HepG2 (cell line): ENCODE measurements around the gene TBC1D16. TPM values are rescaled to one million over a fixed set of nuclear protein-coding genes. Genes with fewer than 3 reads are reported as not detected.

ENCODE experiments used
- ATAC-seq: fragments of 200-7000 bp; cut with Tn5 transposase; 3 replicates; pipeline ENCODE4 v1.9.1; 2020; ENCODE audit warnings: mild to moderate bottlenecking, moderate library complexity
- BruUV-seq: library from RNA; stranded (reverse); fragments of 400-500 nt; replicated peaks from 2 replicates; lab custom pipeline; 2021; lab: Mats Ljungman, UMichigan
- CTCF ChIA-PET: fragments of 300-600 bp; formaldehyde crosslinking; extraction: SDS; loops from one replicate; lab custom pipeline; 2021; ENCODE audit warnings: low total read pairs, inconsistent platforms, low intra/inter-chr PET ratio; lab: Yijun Ruan, JAX
- POLR2A ChIA-PET: fragments of 350-600 bp; sonication (Branson Sonifier 250); formaldehyde crosslinking; loops from one replicate; lab custom pipeline; 2020; ENCODE audit warnings: antibody characterized with exemption, inconsistent platforms; lab: Yijun Ruan, JAX
- DNase-seq: peaks from one replicate; pipeline ENCODE4 v3.0.0-alpha.2; 2015; ENCODE audit warnings: low spot score
- FAIRE-seq: peaks from 3 replicates; lab custom pipeline; 2011; peaks lifted over from hg19 to GRCh38; lab: Jason Lieb, UNC
- H2AFZ ChIP-seq: one replicate; pipeline ENCODE4 v1.6.1; 2011; ENCODE audit warnings: low read length, inconsistent platforms
- H3K27ac ChIP-seq: fragments of 300-600 bp; 3 replicates; pipeline ENCODE4 v1.8.0; 2011; ENCODE audit warnings: mixed run types, mild to moderate bottlenecking, mixed read lengths, low read length, inconsistent platforms; ENCODE audit not compliant: insufficient read depth; ENCODE audit errors: extremely low read length
- H3K27me3 ChIP-seq, 2 experiments: fragments of 200-600 bp in 1 of 2; 2 replicates in 1 of 2; 3 replicates in 1 of 2; pipeline versions ENCODE4 v1.6.0 to v1.8.0; 2011; ENCODE audit warnings: low read length in 2 of 2, mild to moderate bottlenecking in 2 of 2, moderate library complexity in 2 of 2, inconsistent platforms in 1 of 2; ENCODE audit not compliant: insufficient read depth in 2 of 2, control insufficient read depth in 1 of 2
- H3K36me3 ChIP-seq, 2 experiments: fragments of 200-600 bp in 1 of 2; replicated peaks in 1 of 2; 2 replicates in 1 of 2; 3 replicates in 1 of 2; pipeline versions ENCODE4 v1.5.1 to v1.8.0; 2011; ENCODE audit warnings: low read length in 2 of 2, inconsistent platforms in 1 of 2; ENCODE audit not compliant: insufficient read depth in 2 of 2, control insufficient read depth in 1 of 2
- H3K4me1 ChIP-seq: 2 replicates; pipeline ENCODE4 v1.5.1; 2012; ENCODE audit warnings: low read length, inconsistent platforms; ENCODE audit not compliant: insufficient read depth
- H3K4me2 ChIP-seq: 2 replicates; pipeline ENCODE4 v1.6.0; 2011; ENCODE audit warnings: low read depth, low read length, inconsistent platforms
- H3K4me3 ChIP-seq, 3 experiments: fragments of 200-600 bp in 1 of 3; sonication (generic), shearing (Covaris generic) in 1 of 3; replicated peaks in 1 of 3; 2 replicates each; pipeline ENCODE4 v1.5.1; 2011 to 2016; ENCODE audit warnings: low read length in 3 of 3, inconsistent platforms in 2 of 3, low read depth in 2 of 3, mild to moderate bottlenecking in 2 of 3, control low read depth in 1 of 3, mixed read lengths in 1 of 3; ENCODE audit not compliant: insufficient read depth in 1 of 3
- H3K79me2 ChIP-seq: one replicate; pipeline ENCODE4 v1.6.1; 2011; ENCODE audit warnings: low read length, inconsistent platforms; ENCODE audit not compliant: insufficient read depth
- H3K9ac ChIP-seq: 2 replicates; pipeline ENCODE4 v1.6.0; 2011; ENCODE audit warnings: mild to moderate bottlenecking, low read depth, low read length, inconsistent platforms; ENCODE audit not compliant: insufficient read depth
- H3K9me3 ChIP-seq: 2 replicates; pipeline ENCODE4 v1.5.1; 2012; ENCODE audit warnings: mild to moderate bottlenecking, low read length
- H4K20me1 ChIP-seq: 2 replicates; pipeline ENCODE4 v1.6.0; 2011; ENCODE audit warnings: inconsistent platforms, mild to moderate bottlenecking, low read length, moderate library complexity; ENCODE audit not compliant: insufficient read depth
- CBX5 ChIP-seq: sonication (generic); formaldehyde crosslinking; IDR thresholded peaks from 2 replicates; pipeline ENCODE4 v1.4.0; 2020; ENCODE audit warnings: missing genetic modification reagents, borderline replicate concordance
- FOXO1 ChIP-seq: sonication (generic); formaldehyde crosslinking; IDR thresholded peaks from 2 replicates; pipeline ENCODE4 v1.4.0; 2020; ENCODE audit warnings: missing genetic modification reagents
- GFI1 ChIP-seq: sonication (generic); formaldehyde crosslinking; IDR thresholded peaks from 2 replicates; pipeline ENCODE4 v1.5.0; 2020; ENCODE audit warnings: missing genetic modification reagents, mild to moderate bottlenecking, borderline replicate concordance
- HNF4A ChIP-seq: sonication (generic); formaldehyde crosslinking; IDR thresholded peaks from 2 replicates; pipeline ENCODE4 v1.4.0; 2020; ENCODE audit warnings: missing genetic modification reagents
- MIXL1 ChIP-seq: IDR thresholded peaks from 2 replicates; pipeline ENCODE4 v1.6.1; 2016
- MTA1 ChIP-seq: sonication (generic); formaldehyde crosslinking; IDR thresholded peaks from 2 replicates; pipeline ENCODE4 v1.4.0; 2020; ENCODE audit warnings: missing genetic modification reagents, mild to moderate bottlenecking, borderline replicate concordance
- MYC ChIP-seq: sonication (generic); formaldehyde crosslinking; IDR thresholded peaks from 2 replicates; pipeline ENCODE4 v1.9.0; 2021; ENCODE audit warnings: missing genetic modification reagents, borderline replicate concordance
- PITX1 ChIP-seq: sonication (generic); formaldehyde crosslinking; IDR thresholded peaks from 2 replicates; pipeline ENCODE4 v1.5.1; 2020; ENCODE audit warnings: mild to moderate bottlenecking, missing genetic modification reagents
- RXRB ChIP-seq: IDR thresholded peaks from 2 replicates; pipeline ENCODE4 v1.6.1; 2016; ENCODE audit warnings: borderline replicate concordance, missing genetic modification reagents, missing compliant biosample characterization
- SMYD3 ChIP-seq: sonication (generic); formaldehyde crosslinking; IDR thresholded peaks from 2 replicates; pipeline ENCODE4 v1.8.1; 2023; ENCODE audit warnings: mild to moderate bottlenecking, missing genetic modification reagents
- ZNF33B ChIP-seq: sonication (generic); formaldehyde crosslinking; IDR thresholded peaks from 2 replicates; pipeline ENCODE4 v1.5.1; 2020; ENCODE audit warnings: mild to moderate bottlenecking, missing genetic modification reagents
- ZNF547 ChIP-seq: sonication (generic); formaldehyde crosslinking; IDR thresholded peaks from 2 replicates; pipeline ENCODE4 v1.5.1; 2020; ENCODE audit warnings: mild to moderate bottlenecking, missing genetic modification reagents
- ZNF589 ChIP-seq: sonication (generic); formaldehyde crosslinking; conservative IDR thresholded peaks from 2 replicates; pipeline ENCODE4 v1.8.0; 2022; ENCODE audit warnings: mild to moderate bottlenecking, moderate library complexity, missing genetic modification reagents
- ZNF766 ChIP-seq: sonication (generic); formaldehyde crosslinking; IDR thresholded peaks from 2 replicates; pipeline ENCODE4 v1.5.0; 2020; ENCODE audit warnings: missing genetic modification reagents, borderline replicate concordance
- WGBS: methylation state at CpG from one replicate; pipeline ENCODE4 v1.1.6; 2017; ENCODE audit warnings: low lambda C conversion rate; 5-methylcytosine and 5-hydroxymethylcytosine counted together
- in situ Hi-C: cut with HindIII; loops from 2 replicates; pipeline ENCODE4 v1.10.0; 2017; ENCODE audit warnings: low pct_unique_long_range_greater_than_20kb; ENCODE audit not compliant: extremely low pct_ligation_motif_present
- intact Hi-C: fragments of 100-400 bp; cut with micrococcal nuclease; formaldehyde crosslinking; loops from one replicate; pipeline ENCODE4 v1.10.0; 2022; ENCODE audit not compliant: unreplicated experiment
- polyA plus RNA-seq, 8 experiments: library from polyadenylated mRNA; depleted of rRNA in 3 of 8; stranded (reverse) in 7 of 8; unstranded in 1 of 8; fragments of >200 nt; fragmentation: Illumina TruSeq in 4 of 8; extraction: Trizol in 4 of 8; gene quantifications; 2 replicates each; pipeline versions ENCODE4 v1.2.1 to v1.2.3, GENCODE V29; 2011 to 2016; ENCODE audit warnings: low read depth in 4 of 8, missing spikeins in 1 of 8, mixed read lengths in 1 of 8; ENCODE audit not compliant: insufficient read depth in 1 of 8
- total RNA-seq, 5 experiments: library from RNA; depleted of rRNA; stranded (reverse); fragments of >200 nt; fragmentation: Illumina TruSeq; extraction: Trizol; gene quantifications; 2 replicates each; pipeline ENCODE4 v1.2.3, GENCODE V29; 2016; ENCODE audit warnings: low read depth in 1 of 5
- TF ChIP-seq, protein P1 (sequence below): sonication (generic); formaldehyde crosslinking; IDR thresholded peaks from 2 replicates; pipeline ENCODE4 v1.5.1; 2020; ENCODE audit warnings: mild to moderate bottlenecking, missing genetic modification reagents, moderate library complexity
- TF ChIP-seq, protein P2 (sequence below): sonication (generic); formaldehyde crosslinking; IDR thresholded peaks from 2 replicates; pipeline ENCODE4 v1.5.1; 2020; ENCODE audit warnings: missing genetic modification reagents, mild to moderate bottlenecking, borderline replicate concordance
- TF ChIP-seq, protein P3 (sequence below): IDR thresholded peaks from 2 replicates; pipeline ENCODE4 v1.6.1; 2016

TBC1D16 gene
- total and polyA plus RNA-seq, 2 of the 13 experiments (the other 11 are each of a cell fraction or from before 2014, with no cell fraction given): 14.9 to 24.9 TPM

DNA sequence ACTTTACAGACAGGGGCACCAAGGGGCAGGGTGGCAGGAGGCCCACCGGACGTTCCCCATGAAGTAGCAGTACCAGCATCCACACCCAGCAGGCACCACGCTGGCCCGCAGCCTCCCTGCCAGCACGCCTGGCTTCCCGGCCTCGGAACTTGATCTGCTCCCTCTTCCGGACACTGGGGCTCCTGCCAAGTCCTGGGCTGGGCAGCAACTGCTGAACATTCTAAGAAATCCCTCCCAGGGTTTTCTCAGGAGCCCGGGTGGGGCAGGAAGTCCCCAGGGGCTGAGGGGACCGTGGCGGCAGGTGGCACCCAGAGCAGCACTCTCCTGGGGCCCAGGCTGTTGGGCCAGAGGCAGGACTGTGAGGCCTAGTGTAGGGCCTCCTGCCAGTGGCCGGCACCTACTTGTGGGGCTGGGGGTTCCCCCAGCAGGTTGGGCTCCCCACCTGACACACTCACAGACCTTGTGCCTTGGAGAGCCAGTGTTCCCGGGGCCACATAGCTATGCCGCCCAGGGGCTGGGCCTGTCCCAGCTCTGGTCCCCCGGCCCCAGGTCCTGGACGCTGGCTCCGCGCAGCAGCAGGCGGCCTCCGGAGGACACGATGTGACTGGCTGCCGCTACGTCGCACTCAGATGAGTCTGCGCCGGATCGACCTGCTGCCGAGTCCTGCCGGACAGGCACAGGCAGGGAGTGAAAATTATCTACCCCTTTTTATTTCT is 110.3 kb downstream of the TBC1D16 start (continued):
- TF ChIP-seq FOXO1 (CRISPR knock-in tag): no peak
- 0 out of 2 replicates have a peak, but pooled peaks have one; percentile 26 for TF ChIP-seq MYC (CRISPR knock-in tag)
- TF ChIP-seq CBX5: no peak
- no peak for TF ChIP-seq GFI1

DNA sequence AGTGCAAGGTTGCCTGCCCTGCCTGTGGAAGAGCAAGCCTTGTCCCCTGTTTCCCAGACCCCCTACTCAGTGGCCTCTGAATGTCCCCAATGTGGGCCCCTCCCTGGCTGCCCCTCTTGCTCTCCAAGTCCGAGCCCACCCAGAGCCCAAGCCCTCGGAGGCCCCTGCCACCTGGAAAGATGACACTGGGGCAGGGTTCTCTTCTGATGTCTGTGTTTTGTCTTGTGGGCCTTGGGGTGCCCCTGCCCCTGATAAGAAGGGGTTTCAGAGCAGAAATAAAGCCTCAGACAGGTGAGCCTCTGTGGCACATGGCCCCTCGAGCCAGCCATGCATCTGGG is 111.1 kb downstream of the TBC1D16 start:
- peaks cover 73% of the 10 kb centered on the region for H3K4me1 ChIP-seq
- no peak overlapping the region for H3K9ac ChIP-seq
- 96% methylated on average over 3 of the region's 3 CpGs for WGBS
- no peaks in the 10 kb centered on the region for H3K79me2 ChIP-seq
- no peak overlapping the region for H3K4me2 ChIP-seq
- peaks cover 3 to 8% of the 10 kb centered on the region in 2 experiments; a peak in 3 of 5 replicates for H3K27me3 ChIP-seq
- no peaks in the 10 kb centered on the region for H3K36me3 ChIP-seq
- intact Hi-C loops (no loop called here), in situ Hi-C loops (no loop called here)
- ChIA-PET POLR2A (interaction anchor here (1.5 to 3.4 kb wide), 2 partner anchors 62 to 68 kb away, joined by 7 to 64 read pairs; no protein-coding TSS in a partner anchor), CTCF (no interaction called here)
- H4K20me1 ChIP-seq: no peaks in the 10 kb centered on the region
- H3K9me3 ChIP-seq: no peaks in the 10 kb centered on the region
- no peak for FAIRE-seq
- DNase-seq: no peak
- no peak overlapping the region for H3K27ac ChIP-seq
- no peak overlapping the region for H3K4me3 ChIP-seq
- no peak for ATAC-seq
- BruUV-seq: no TSS peak
- no peak overlapping the region for H2AFZ ChIP-seq
- TF ChIP-seq HNF4A (CRISPR knock-in tag) (no peak), ZNF547 (CRISPR knock-in tag) (peak; percentile 70; the same call in 1 of the 2 replicates), PITX1 (CRISPR knock-in tag) (no peak; the same call in 1 of the 2 replicates), MTA1 (0 out of 2 replicates have a peak, but pooled peaks have one; percentile 16), RXRB (peak; percentile 5; the same call in 1 of the 2 replicates), ZNF766 (CRISPR knock-in tag) (no peak), ZNF33B (CRISPR knock-in tag) (0 out of 2 replicates have a peak, but pooled peaks have one; percentile 32), MIXL1 (no peak), ZNF589 (CRISPR knock-in tag) (no peak), SMYD3 (no peak)
- TF ChIP-seq, protein P1, sequence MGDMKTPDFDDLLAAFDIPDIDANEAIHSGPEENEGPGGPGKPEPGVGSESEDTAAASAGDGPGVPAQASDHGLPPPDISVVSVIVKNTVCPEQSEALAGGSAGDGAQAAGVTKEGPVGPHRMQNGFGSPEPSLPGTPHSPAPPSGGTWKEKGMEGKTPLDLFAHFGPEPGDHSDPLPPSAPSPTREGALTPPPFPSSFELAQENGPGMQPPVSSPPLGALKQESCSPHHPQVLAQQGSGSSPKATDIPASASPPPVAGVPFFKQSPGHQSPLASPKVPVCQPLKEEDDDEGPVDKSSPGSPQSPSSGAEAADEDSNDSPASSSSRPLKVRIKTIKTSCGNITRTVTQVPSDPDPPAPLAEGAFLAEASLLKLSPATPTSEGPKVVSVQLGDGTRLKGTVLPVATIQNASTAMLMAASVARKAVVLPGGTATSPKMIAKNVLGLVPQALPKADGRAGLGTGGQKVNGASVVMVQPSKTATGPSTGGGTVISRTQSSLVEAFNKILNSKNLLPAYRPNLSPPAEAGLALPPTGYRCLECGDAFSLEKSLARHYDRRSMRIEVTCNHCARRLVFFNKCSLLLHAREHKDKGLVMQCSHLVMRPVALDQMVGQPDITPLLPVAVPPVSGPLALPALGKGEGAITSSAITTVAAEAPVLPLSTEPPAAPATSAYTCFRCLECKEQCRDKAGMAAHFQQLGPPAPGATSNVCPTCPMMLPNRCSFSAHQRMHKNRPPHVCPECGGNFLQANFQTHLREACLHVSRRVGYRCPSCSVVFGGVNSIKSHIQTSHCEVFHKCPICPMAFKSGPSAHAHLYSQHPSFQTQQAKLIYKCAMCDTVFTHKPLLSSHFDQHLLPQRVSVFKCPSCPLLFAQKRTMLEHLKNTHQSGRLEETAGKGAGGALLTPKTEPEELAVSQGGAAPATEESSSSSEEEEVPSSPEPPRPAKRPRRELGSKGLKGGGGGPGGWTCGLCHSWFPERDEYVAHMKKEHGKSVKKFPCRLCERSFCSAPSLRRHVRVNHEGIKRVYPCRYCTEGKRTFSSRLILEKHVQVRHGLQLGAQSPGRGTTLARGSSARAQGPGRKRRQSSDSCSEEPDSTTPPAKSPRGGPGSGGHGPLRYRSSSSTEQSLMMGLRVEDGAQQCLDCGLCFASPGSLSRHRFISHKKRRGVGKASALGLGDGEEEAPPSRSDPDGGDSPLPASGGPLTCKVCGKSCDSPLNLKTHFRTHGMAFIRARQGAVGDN (CRISPR knock-in tag): peak; percentile 2; the same call in 1 of the 2 replicates
- TF ChIP-seq, protein P2, sequence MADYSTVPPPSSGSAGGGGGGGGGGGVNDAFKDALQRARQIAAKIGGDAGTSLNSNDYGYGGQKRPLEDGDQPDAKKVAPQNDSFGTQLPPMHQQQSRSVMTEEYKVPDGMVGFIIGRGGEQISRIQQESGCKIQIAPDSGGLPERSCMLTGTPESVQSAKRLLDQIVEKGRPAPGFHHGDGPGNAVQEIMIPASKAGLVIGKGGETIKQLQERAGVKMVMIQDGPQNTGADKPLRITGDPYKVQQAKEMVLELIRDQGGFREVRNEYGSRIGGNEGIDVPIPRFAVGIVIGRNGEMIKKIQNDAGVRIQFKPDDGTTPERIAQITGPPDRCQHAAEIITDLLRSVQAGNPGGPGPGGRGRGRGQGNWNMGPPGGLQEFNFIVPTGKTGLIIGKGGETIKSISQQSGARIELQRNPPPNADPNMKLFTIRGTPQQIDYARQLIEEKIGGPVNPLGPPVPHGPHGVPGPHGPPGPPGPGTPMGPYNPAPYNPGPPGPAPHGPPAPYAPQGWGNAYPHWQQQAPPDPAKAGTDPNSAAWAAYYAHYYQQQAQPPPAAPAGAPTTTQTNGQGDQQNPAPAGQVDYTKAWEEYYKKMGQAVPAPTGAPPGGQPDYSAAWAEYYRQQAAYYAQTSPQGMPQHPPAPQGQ: no peak
- TF ChIP-seq, protein P3, sequence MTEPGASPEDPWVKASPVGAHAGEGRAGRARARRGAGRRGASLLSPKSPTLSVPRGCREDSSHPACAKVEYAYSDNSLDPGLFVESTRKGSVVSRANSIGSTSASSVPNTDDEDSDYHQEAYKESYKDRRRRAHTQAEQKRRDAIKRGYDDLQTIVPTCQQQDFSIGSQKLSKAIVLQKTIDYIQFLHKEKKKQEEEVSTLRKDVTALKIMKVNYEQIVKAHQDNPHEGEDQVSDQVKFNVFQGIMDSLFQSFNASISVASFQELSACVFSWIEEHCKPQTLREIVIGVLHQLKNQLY (CRISPR knock-in tag): no peak
